ENCODE data around the gene DSCAM. TPM values are rescaled to one million over a fixed set of nuclear protein-coding genes. Genes with fewer than 3 reads are reported as not detected.

Gene DSCAM
- total and polyA plus RNA-seq, 10 of the 15 experiments (the other 5 are each of a cell fraction or from before 2014, with no cell fraction given): not detected

GRCh38 chr21:40340357-40340756 lies 506.6 kb downstream of the DSCAM start:
- H3K79me2 ChIP-seq (ENCODE audit: control insufficient read depth, insufficient read depth, low read length): no peaks in the 10 kb centered on the region
- RAD21 ChIA-PET (ENCODE audit: unreplicated experiment): no interaction called here
- in situ Hi-C loops (cut with MboI) (no loop called here), intact Hi-C loops (cut with micrococcal nuclease; ENCODE audit: unreplicated experiment) (no loop called here)
- H3K27me3 ChIP-seq (replicated peaks in 1 of 2; ENCODE audit: control insufficient read depth in 2 of 2, insufficient read depth in 2 of 2, low read length in 1 of 2): no peaks in the 10 kb centered on the region
- no TSS peak for BruUV-seq (replicated peaks)
- ATAC-seq (no peak), DNase-seq (ENCODE audit: low read depth, low spot score) (no peak), FAIRE-seq (no peak)
- SMC1A ChIA-PET (ENCODE audit: uncharacterized antibody, unreplicated experiment): no interaction called here
- H3K4me2 ChIP-seq (ENCODE audit: control insufficient read depth, insufficient read depth): no peak overlapping the region
- no peak overlapping the region for H3K27ac ChIP-seq (ENCODE audit: control insufficient read depth, insufficient read depth)
- no peaks in the 10 kb centered on the region for H3K36me3 ChIP-seq (ENCODE audit: control insufficient read depth in 2 of 2, insufficient read depth in 2 of 2, low read length in 1 of 2)
- H4K20me1 ChIP-seq (ENCODE audit: control insufficient read depth, insufficient read depth): no peaks in the 10 kb centered on the region
- H3K9me3 ChIP-seq (replicated peaks; ENCODE audit: control insufficient read depth, insufficient read depth, low read length): no peaks in the 10 kb centered on the region; the same call in 2 of the 3 replicates
- H3K4me1 ChIP-seq (ENCODE audit: control insufficient read depth, insufficient read depth, low read length): no peaks in the 10 kb centered on the region
- no peak overlapping the region for H3K4me3 ChIP-seq
- no peak overlapping the region for H2AFZ ChIP-seq (ENCODE audit: control insufficient read depth, low read depth, low read length)
- no peak overlapping the region for H3K9ac ChIP-seq (ENCODE audit: control insufficient read depth, insufficient read depth, low read length)
- CTCF ChIA-PET: no interaction called here
- TF ChIP-seq NBN (IDR thresholded peaks at IDR 0.05): no peak
- TF ChIP-seq EP300 (IDR thresholded peaks at IDR 0.05; ENCODE audit: borderline replicate concordance in 1 of 2, control insufficient read depth in 1 of 2, low read depth in 2 of 2, low read length in 2 of 2): no peak
- TF ChIP-seq ETV6 (conservative IDR thresholded peaks at IDR 0.05 in 1 of 2, IDR thresholded peaks at IDR 0.05 in 1 of 2; ENCODE audit: borderline replicate concordance in 1 of 2, low read depth in 1 of 2): no peak
- no peak for TF ChIP-seq NFIC (IDR thresholded peaks at IDR 0.05; ENCODE audit: low read depth, low read length)
- TF ChIP-seq USF2 (IDR thresholded peaks at IDR 0.05; ENCODE audit: borderline replicate concordance, low read depth, low read length): no peak
- POLR2A ChIA-PET: no interaction called here

DNA sequence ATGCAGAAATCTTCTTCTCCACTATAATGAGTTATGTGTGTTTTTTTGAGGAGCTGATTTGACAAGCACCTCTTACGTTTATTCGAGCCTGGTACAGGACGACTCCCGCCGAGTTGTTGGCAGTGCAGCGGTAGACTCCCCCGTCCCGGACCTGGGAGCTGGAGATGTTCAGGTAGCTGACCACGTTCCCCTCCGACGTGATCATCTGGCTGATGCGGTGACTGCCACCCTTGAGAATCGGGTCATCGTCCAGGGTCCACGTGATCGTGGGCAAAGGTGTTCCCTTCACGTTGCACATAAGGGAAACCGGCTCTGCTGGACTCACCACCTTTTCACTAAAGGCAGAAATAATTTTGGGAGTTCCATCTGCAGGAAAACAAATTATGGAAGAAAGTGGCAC lies 507.9 kb downstream of the DSCAM start:
- CTCF ChIA-PET: interaction anchor here (0.6 kb wide), 1 partner anchor 696 kb away, joined by 4 read pairs; no protein-coding TSS in a partner anchor
- no peaks in the 10 kb centered on the region for H4K20me1 ChIP-seq (ENCODE audit: control insufficient read depth, insufficient read depth)
- ATAC-seq: no peak
- SMC1A ChIA-PET (ENCODE audit: uncharacterized antibody, unreplicated experiment): no interaction called here
- no TSS peak for BruUV-seq (replicated peaks)
- TF ChIP-seq NR2F1 (conservative IDR thresholded peaks at IDR 0.05): no peak
- TF ChIP-seq ELK1 (IDR thresholded peaks at IDR 0.05; ENCODE audit: low read depth, low read length): no peak
- TF ChIP-seq BCL11A (IDR thresholded peaks at IDR 0.05; ENCODE audit: low read depth, low read length): no peak
- TF ChIP-seq HSF1 (IDR thresholded peaks at IDR 0.05; ENCODE audit: low read depth, low read length): no peak
- TF ChIP-seq SPI1 (IDR thresholded peaks at IDR 0.05; ENCODE audit: borderline replicate concordance, insufficient read depth, low read depth, low read length): no peak
- TF ChIP-seq FOXK2 (IDR thresholded peaks at IDR 0.05): no peak
- TF ChIP-seq JUNB (IDR thresholded peaks at IDR 0.05): no peak
- no peak for TF ChIP-seq BACH1 (IDR thresholded peaks at IDR 0.05; ENCODE audit: borderline replicate concordance)
- no peak for TF ChIP-seq YBX1 (IDR thresholded peaks at IDR 0.05)
- no peaks in the 10 kb centered on the region for H3K4me1 ChIP-seq (ENCODE audit: control insufficient read depth, insufficient read depth, low read length)
- no peak overlapping the region for H2AFZ ChIP-seq (ENCODE audit: control insufficient read depth, low read depth, low read length)
- H3K36me3 ChIP-seq (ENCODE audit: control insufficient read depth in 2 of 2, insufficient read depth in 2 of 2, low read length in 1 of 2): no peaks in the 10 kb centered on the region
- intact Hi-C loops (cut with micrococcal nuclease; ENCODE audit: unreplicated experiment) (no loop called here), in situ Hi-C loops (cut with MboI) (no loop called here)
- POLR2A ChIA-PET: no interaction called here
- FAIRE-seq: no peak
- no peaks in the 10 kb centered on the region for H3K79me2 ChIP-seq (ENCODE audit: control insufficient read depth, insufficient read depth, low read length)
- 64% methylated on average over 18 of the region's 18 CpGs for WGBS (ENCODE audit: insufficient coverage, insufficient replicate concordance, low lambda C conversion rate, missing lambda C conversion rate)
- no peak overlapping the region for H3K4me2 ChIP-seq (ENCODE audit: control insufficient read depth, insufficient read depth)
- no peak overlapping the region for H3K4me3 ChIP-seq
- no peaks in the 10 kb centered on the region for H3K27me3 ChIP-seq (replicated peaks in 1 of 2; ENCODE audit: control insufficient read depth in 2 of 2, insufficient read depth in 2 of 2, low read length in 1 of 2)
- DNase-seq (ENCODE audit: low read depth, low spot score): no peak
- no peaks in the 10 kb centered on the region; the same call in 2 of the 3 replicates for H3K9me3 ChIP-seq (replicated peaks; ENCODE audit: control insufficient read depth, insufficient read depth, low read length)
- H3K9ac ChIP-seq (ENCODE audit: control insufficient read depth, insufficient read depth, low read length): no peak overlapping the region
- no peak overlapping the region for H3K27ac ChIP-seq (ENCODE audit: control insufficient read depth, insufficient read depth)
- RAD21 ChIA-PET (ENCODE audit: unreplicated experiment): no interaction called here

All from GM12878 (cell line).